ENCODE results near the gene SEMA5A.

DNA sequence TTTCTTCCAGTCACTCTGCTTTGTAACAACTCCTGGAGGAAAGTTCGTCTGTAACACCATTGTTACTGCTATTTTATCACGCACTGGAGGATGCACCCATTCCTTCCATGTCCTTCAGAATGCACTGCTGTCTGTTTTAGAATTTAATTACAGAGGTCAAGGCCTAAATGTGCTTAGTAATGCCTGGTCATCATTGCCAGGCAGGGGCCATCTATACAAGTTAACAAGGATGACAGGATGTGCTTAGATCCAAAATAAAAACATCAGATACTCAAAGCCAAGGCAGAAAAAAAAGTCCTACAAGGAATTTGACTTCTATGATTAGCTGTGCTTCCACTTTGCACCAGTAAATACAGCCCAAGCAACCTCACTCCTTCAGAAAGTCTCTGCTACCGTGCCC lies 371.4 kb downstream of the SEMA5A start:
- TF ChIP-seq, protein P1, sequence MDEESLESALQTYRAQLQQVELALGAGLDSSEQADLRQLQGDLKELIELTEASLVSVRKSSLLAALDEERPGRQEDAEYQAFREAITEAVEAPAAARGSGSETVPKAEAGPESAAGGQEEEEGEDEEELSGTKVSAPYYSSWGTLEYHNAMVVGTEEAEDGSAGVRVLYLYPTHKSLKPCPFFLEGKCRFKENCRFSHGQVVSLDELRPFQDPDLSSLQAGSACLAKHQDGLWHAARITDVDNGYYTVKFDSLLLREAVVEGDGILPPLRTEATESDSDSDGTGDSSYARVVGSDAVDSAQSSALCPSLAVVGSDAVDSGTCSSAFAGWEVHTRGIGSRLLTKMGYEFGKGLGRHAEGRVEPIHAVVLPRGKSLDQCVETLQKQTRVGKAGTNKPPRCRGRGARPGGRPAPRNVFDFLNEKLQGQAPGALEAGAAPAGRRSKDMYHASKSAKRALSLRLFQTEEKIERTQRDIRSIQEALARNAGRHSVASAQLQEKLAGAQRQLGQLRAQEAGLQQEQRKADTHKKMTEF (CRISPR knock-in tag; IDR thresholded peaks at IDR 0.05): no peak
- TF ChIP-seq MYNN (CRISPR knock-in tag; IDR thresholded peaks at IDR 0.05; ENCODE audit: low read depth) (no peak), RXRA (CRISPR knock-in tag; IDR thresholded peaks at IDR 0.05) (no peak), ZNF232 (CRISPR knock-in tag; IDR thresholded peaks at IDR 0.05; ENCODE audit: borderline replicate concordance) (no peak), ZNF781 (CRISPR knock-in tag; IDR thresholded peaks at IDR 0.05; ENCODE audit: borderline replicate concordance, not compliant biosample characterization) (no peak), KMT2A (CRISPR knock-in tag; IDR thresholded peaks at IDR 0.05) (no peak), NFIB (CRISPR knock-in tag; IDR thresholded peaks at IDR 0.05; ENCODE audit: borderline replicate concordance) (no peak), ZNF124 (CRISPR knock-in tag; IDR thresholded peaks at IDR 0.05) (no peak), JUND (CRISPR knock-in tag; IDR thresholded peaks at IDR 0.05) (no peak)
- TF ChIP-seq, protein P2, sequence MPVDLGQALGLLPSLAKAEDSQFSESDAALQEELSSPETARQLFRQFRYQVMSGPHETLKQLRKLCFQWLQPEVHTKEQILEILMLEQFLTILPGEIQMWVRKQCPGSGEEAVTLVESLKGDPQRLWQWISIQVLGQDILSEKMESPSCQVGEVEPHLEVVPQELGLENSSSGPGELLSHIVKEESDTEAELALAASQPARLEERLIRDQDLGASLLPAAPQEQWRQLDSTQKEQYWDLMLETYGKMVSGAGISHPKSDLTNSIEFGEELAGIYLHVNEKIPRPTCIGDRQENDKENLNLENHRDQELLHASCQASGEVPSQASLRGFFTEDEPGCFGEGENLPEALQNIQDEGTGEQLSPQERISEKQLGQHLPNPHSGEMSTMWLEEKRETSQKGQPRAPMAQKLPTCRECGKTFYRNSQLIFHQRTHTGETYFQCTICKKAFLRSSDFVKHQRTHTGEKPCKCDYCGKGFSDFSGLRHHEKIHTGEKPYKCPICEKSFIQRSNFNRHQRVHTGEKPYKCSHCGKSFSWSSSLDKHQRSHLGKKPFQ (CRISPR knock-in tag; IDR thresholded peaks at IDR 0.05; ENCODE audit: insufficient replicate concordance): no peak
- TF ChIP-seq, protein P3, sequence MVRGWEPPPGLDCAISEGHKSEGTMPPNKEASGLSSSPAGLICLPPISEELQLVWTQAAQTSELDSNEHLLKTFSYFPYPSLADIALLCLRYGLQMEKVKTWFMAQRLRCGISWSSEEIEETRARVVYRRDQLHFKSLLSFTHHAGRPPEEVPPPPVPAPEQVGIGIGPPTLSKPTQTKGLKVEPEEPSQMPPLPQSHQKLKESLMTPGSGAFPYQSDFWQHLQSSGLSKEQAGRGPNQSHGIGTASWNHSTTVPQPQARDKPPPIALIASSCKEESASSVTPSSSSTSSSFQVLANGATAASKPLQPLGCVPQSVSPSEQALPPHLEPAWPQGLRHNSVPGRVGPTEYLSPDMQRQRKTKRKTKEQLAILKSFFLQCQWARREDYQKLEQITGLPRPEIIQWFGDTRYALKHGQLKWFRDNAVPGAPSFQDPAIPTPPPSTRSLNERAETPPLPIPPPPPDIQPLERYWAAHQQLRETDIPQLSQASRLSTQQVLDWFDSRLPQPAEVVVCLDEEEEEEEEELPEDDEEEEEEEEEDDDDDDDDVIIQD (CRISPR knock-in tag; IDR thresholded peaks at IDR 0.05; ENCODE audit: low read depth): no peak
- TF ChIP-seq, protein P4, sequence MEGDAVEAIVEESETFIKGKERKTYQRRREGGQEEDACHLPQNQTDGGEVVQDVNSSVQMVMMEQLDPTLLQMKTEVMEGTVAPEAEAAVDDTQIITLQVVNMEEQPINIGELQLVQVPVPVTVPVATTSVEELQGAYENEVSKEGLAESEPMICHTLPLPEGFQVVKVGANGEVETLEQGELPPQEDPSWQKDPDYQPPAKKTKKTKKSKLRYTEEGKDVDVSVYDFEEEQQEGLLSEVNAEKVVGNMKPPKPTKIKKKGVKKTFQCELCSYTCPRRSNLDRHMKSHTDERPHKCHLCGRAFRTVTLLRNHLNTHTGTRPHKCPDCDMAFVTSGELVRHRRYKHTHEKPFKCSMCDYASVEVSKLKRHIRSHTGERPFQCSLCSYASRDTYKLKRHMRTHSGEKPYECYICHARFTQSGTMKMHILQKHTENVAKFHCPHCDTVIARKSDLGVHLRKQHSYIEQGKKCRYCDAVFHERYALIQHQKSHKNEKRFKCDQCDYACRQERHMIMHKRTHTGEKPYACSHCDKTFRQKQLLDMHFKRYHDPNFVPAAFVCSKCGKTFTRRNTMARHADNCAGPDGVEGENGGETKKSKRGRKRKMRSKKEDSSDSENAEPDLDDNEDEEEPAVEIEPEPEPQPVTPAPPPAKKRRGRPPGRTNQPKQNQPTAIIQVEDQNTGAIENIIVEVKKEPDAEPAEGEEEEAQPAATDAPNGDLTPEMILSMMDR (CRISPR knock-in tag; IDR thresholded peaks at IDR 0.05): no peak
